Limb (tissue), 2 donors: ENCODE results near the gene PDLIM5.

ENCODE experiments used
- DNase-seq, 2 donors: peaks; one replicate each; pipeline ENCODE4 v3.0.0-alpha.2; 2016; ENCODE audit errors: extremely low spot score in 2 of 2

The PDLIM5 gene

DNA sequence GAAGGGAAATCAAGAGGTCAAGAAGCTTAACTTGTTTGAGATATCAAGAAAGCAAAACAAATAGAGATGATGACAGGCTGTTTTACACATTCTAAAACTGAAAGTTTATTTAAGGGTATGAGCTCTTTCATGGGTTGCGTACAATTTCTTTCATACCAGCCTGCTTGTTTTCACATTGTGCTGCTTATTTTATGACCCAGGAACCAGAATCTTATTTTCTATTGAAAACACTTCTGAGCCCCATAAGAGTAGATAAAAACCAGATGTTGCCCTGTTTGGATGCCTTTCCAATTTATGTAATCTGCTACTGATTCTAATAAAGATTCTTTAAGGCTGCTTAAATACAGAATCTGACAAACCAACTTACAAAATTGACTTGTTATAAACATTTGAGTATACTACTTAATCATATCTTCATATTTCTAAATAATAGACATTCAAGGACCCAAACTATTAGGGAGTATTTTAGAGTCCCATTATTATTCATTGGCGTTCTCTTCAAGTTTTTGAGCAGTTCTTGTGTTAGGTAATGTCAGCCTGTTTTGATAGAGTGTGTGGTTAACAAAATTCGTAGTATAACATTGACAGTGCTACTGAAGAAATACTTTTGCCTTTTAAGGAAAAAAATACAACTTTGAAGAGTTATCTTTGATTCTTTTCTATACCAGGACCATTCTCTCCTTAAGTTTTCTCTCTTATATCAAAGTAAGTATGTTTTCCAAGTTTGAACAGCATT lies 74.4 kb downstream of the PDLIM5 start:
- DNase-seq: no peak

DNA sequence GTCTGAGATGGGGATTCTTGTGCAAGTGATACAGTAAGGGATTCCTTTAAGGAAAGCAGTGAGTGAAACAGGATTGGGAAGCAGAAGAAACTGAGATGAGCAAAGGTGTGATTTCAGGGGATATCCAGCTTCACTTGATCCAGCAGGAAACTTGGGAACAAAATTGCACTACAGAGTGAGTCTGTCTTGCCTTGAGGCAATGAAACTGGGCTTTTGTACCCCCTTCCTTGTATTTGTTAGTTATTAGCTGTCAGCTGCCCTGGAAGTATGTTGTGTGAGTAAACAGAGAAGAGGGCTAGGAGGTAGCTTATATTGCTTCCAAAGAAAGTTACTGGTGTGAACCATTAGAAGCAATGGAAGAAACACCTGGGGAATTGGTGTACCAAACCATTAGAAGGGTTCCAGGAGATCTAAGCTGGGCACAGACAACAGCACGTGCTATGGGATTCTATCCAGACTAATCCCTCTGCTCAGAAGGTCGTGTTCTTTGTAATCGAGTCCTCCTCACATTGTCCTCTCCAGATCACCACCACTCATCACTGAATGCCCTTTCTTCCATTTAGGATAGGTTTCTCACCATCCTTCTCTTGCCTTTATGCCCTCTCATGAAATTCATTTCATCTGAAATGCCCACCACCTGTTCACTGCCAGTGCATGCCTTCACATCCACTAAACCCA lies 76.0 kb downstream of the PDLIM5 start:
- DNase-seq: no peak

DNA sequence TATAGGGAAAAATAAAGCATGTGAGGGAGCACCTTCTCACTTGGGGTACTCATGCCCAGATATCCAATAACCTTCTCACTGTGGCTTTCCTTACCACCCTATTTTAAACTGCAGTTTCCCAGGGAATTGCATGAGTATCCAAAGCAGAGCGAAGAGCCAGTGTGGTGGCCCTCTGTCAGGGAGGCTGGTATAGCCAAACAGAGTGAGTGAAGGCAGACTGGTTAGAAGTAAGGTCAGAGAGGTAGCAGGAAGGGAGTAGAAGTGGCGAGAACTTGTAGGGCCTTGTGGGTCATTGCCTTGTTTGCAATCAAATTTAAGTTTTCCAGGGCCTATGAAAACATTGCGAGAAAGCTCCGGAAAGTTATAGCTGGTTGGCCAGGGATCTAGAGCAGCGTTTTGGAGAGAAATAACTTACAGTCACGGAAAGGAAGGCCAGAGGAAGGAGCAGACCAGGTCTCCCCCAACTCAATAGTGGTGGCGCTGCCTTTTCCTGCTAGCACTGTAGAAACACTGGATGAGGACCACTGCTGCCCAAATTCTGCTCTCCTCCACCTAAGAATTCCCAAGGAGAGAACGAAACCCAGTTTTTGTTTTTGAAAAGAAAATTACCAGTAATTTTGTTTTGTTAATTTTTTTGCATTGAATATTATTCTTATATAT lies 77.2 kb downstream of the PDLIM5 start:
- DNase-seq: no peak

DNA sequence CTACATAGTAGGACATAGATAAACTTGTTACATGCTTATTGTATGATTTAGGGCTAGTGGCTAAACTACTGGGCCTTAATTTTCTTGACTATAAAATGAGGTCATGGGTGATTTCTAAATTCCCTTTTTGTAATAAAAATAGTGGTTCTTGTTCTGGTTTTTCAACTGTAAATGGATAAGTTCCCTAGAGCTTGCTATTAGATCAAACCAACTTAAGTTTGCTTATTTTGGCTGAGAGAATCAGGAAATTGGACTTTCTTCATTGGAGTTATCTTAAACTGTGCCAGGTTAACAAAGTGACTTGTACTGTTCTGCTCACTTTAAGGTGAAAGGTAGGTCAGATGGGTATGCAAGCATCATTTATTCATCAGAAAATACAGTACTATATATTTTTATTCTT lies 78.3 kb downstream of the PDLIM5 start:
- DNase-seq: no peak

DNA sequence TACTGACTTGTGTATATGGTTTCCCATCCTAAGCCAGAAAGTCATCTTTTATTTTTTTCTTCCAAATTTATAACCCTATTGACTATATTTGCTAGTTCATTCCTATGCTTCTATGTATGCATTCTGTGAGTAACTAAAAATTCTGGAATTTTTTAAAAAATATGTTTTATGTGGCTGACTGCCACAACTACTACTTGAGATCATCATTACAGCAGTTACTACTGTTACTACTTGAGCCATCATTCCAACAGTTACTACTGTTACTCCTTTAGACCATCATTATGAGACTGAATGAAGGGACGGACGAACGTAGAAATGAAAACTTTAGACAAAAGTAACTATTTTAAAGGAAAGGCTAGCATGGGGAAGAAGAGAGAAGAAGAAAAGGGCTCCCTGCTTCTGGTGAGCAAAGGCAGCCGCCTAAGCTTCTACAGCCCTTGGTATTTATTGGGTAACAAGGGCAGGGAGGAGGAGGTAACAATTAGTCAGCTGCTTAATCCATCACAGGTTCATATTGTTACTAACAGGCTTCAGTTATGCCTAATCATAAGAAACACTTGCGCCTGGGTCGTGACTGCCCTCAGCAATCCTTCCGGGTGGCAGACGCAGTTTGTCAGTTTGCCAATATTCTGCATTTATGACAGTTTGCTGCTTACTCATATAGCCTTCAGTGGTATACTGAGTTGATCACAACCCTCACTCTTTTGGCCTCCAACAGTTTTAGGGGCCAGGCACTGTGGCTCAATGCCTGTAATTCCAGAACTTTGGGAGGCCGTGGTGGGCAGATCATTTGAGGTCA lies 80.4 kb downstream of the PDLIM5 start:
- DNase-seq: no peak

DNA sequence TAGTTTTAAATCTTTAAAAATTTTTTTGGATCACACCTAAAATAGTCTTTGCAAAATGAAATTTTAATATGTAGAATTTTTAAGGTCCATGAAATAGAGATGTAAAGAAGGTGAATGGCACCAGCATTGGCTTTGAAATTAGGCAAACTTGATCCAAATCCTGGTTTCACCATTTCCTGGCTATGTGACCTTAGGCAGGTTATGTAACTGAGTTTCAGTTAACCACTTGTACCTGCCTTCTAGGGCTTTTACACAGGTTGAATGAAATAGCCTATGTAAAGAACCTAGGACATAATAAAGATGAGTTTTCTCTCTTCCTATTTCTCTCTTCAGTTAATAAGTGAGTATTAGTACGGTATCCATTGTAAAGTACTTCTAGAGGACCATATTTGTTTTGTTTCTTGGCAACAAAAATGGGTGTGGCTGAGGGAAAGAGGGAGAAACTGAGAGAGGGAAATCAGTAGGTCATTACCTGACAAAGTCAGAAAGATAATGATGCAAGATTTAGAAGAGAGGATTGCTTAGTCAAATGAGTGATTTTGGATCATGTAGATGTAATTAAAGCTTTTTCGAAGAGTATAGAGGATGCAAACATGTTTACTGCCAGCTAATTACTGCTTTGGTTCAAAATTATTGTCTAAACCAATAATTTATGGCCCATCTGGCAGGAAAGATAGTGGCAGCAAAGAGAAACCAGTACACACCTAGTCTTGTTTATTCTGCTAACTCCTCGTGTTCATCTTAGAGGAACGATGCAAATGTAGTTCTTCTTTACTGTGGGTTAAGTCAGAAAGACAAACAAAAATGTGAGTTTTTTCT lies 81.9 kb downstream of the PDLIM5 start:
- no peak for DNase-seq

- DNase-seq: no peak
These were observed 82.9 kb downstream of the PDLIM5 start for GRCh38 chr4:94534401-94535312.

DNA sequence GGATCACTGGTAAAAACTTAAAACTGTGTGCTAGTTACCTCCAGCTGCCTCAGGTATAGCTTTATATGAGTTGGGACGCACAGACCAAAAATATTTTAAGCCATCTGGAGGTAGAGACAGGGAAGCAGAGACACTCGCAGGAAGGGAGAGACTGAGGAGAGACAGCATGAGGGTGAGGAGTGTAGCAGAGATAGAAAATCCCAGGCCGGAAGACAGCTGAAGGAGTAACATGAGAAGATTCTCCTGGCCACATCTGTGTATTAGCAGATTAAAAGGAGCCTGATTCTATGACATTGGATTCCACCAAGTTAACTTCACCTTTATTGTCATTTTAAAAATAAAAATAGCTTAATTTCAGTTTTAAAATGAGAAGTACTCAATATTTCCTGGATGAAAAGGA lies 84.3 kb downstream of the PDLIM5 start:
- DNase-seq: no peak

DNA sequence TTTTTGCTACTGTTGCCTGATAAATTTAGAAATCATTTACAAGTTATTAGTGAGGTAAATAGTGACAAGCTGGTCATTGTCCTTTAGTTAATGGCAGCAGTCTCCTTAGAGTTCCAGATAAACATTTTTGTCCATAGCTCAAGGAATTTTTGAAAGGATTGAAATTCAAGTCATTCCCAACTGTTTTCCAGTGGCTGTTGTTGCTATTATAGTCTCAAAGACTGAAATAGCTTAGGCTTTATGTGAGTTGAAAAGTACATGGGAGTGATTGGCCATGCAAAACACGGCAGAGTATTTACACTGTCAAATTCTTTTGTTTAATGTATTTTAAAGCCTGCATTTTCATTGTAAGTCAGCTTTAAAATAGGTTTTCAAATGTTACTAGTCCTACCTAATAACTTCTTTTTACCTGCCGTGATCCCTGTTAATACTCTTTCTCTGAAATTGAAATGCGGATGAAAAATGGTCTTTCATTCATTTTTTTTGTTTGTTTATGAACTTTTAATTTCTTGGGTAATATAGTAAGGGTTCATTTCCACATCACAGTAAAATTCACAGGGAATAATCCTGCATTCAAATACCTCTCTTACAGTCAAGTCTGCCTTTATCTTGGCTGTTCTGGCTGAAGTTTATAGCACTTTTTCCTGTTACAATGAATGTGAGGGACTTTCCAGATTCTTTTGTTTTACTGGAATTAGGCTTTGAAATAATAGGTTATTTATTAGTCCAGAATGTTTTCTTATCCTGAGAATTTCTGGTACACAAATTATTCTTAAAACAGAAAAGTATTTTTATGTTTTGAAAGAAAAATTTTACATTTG lies 85.1 kb downstream of the PDLIM5 start:
- DNase-seq: no peak

- DNase-seq: no peak
These were observed 86.3 kb downstream of the PDLIM5 start for GRCh38 chr4:94537921-94538628.

GRCh38 chr4:94540476-94540875 lies 88.7 kb downstream of the PDLIM5 start:
- no peak for DNase-seq

- no peak for DNase-seq
These were observed 93.1 kb downstream of the PDLIM5 start for GRCh38 chr4:94544811-94545210.

DNA sequence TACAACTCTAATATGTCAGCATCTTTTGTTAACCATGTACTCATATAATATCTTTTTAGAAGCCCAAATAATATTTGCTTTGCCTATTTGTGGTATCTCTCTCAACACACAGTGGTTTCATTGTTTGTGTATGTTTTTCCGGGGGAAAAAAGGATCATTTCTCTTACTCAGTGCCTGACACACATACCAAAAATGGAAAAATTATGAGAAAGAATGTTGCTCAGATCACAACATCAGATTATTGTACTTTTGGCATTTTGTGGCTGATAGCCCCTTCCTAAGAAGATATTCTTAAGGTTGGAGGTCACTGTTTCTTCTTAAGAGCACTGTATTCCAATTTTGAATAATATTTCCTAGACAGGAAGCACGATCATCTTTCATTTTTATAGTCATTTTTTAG lies 93.6 kb downstream of the PDLIM5 start:
- no peak for DNase-seq

GRCh38 chr4:94546949-94547348 lies 95.2 kb downstream of the PDLIM5 start:
- DNase-seq: no peak

DNA sequence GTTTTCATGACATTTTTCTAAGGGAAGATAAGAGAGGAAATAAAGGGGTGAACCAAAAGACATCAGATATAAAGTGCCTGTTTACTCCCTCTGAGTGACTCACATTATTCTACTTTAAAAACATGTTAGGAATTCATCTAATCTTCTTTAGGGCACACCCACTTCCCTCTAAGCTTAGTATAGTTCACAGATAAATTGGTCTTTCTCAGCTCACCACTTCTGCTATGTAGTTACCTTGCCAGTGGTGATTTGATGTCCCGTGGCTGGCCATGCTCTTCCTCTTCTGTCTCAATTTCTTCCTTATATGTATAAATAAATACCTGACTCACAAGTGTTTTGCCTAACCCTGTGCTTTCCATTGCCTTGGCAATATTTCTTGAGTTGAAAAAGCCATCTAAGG lies 96.8 kb downstream of the PDLIM5 start:
- no peak for DNase-seq

GRCh38 chr4:94550352-94550751 lies 98.6 kb downstream of the PDLIM5 start:
- no peak for DNase-seq

- DNase-seq: no peak
These were observed 99.1 kb downstream of the PDLIM5 start for GRCh38 chr4:94550851-94551250.
